A549 (cell line): ENCODE measurements around the gene LSG1. TPM values are rescaled to one million over a fixed set of nuclear protein-coding genes. Genes with fewer than 3 reads are reported as not detected.

Source experiments
- ATAC-seq, 2 experiments: fragments of 200-7000 bp in 1 of 2; fragments of >200 bp in 1 of 2; cut with Nextera tagmentation in 1 of 2; cut with Tn5 transposase in 1 of 2; 3 replicates each; pipeline versions ENCODE4 v1.8.0 to v1.9.1; 2018 to 2020; ENCODE audit warnings: mild to moderate bottlenecking in 1 of 2, moderate library complexity in 1 of 2
- CTCF ChIA-PET: fragments of 300-600 bp; sonication (Branson Sonifier 250); formaldehyde crosslinking; extraction: SDS; loops from one replicate; lab custom pipeline; 2021; ENCODE audit warnings: antibody characterized with exemption, inconsistent platforms; lab: Yijun Ruan, JAX
- POLR2A ChIA-PET: fragments of 350-600 bp; formaldehyde crosslinking; extraction: SDS; loops from one replicate; lab custom pipeline; 2021; ENCODE audit warnings: antibody characterized with exemption, inconsistent platforms; lab: Yijun Ruan, JAX
- DNase-seq, 2 experiments: peaks; one replicate each; pipeline versions ENCODE4 v3.0.0 to v3.0.0-alpha.2; 2011 to 2016; ENCODE audit warnings: low read depth in 1 of 2, low spot score in 1 of 2
- FAIRE-seq: peaks from 2 replicates; lab custom pipeline; 2011; peaks lifted over from hg19 to GRCh38; lab: Jason Lieb, UNC
- H3K27ac ChIP-seq, 2 experiments: fragments of >200 bp; sonication (Bioruptor Twin); formaldehyde crosslinking; 3 replicates each; pipeline ENCODE4 v1.5.1; 2016 to 2017
- H3K4me1 ChIP-seq: fragments of >200 bp; sonication (Bioruptor Twin); formaldehyde crosslinking; 3 replicates; pipeline ENCODE4 v1.6.1; 2016
- H3K4me2 ChIP-seq: fragments of >200 bp; sonication (Bioruptor Twin); formaldehyde crosslinking; 3 replicates; pipeline ENCODE4 v1.6.1; 2016
- H3K4me3 ChIP-seq: fragments of >200 bp; sonication (Bioruptor Twin); formaldehyde crosslinking; 3 replicates; pipeline ENCODE4 v1.5.1; 2016
- H3K9me3 ChIP-seq: fragments of >200 bp; sonication (Bioruptor Twin); formaldehyde crosslinking; 3 replicates; pipeline ENCODE4 v1.6.1; 2016
- CHD4 ChIP-seq: fragments of 200-600 bp; sonication (generic); IDR thresholded peaks from 2 replicates; pipeline ENCODE4 v1.6.1; 2016; ENCODE audit warnings: antibody characterized with exemption, mild to moderate bottlenecking, borderline replicate concordance
- ELK1 ChIP-seq: fragments of 150-350 bp; IDR thresholded peaks from 2 replicates; pipeline ENCODE4 v1.6.1; 2014; ENCODE audit warnings: low read depth, mild to moderate bottlenecking, low read length
- FOSB ChIP-seq: fragments of 250-450 bp; sonication (Bioruptor Pico); IDR thresholded peaks from 2 replicates; pipeline ENCODE4 v1.5.0; 2020; ENCODE audit warnings: mild to moderate bottlenecking, moderate library complexity
- FOSL2 ChIP-seq, 2 experiments: fragments of 450-650 bp in 1 of 2; fragments of >200 bp in 1 of 2; sonication (Bioruptor Twin) in 1 of 2; formaldehyde crosslinking; IDR thresholded peaks; 2 replicates each; pipeline versions ENCODE4 v1.5.0 to v1.6.1; 2016 to 2020; ENCODE audit warnings: mild to moderate bottlenecking in 1 of 2, moderate library complexity in 1 of 2
- HOXB5 ChIP-seq: fragments of 250-450 bp; sonication (Bioruptor Pico); IDR thresholded peaks from 2 replicates; pipeline ENCODE4 v1.5.0; 2020; ENCODE audit warnings: mild to moderate bottlenecking, moderate library complexity
- JUN ChIP-seq, 2 experiments: fragments of >200 bp; sonication (Bioruptor Twin); formaldehyde crosslinking; IDR thresholded peaks; 2 replicates in 1 of 2; 3 replicates in 1 of 2; pipeline ENCODE4 v1.6.1; 2016 to 2017
- NFE2L2 ChIP-seq: fragments of 150-350 bp; conservative IDR thresholded peaks from 2 replicates; pipeline ENCODE4 v1.6.1; 2014; ENCODE audit warnings: low read length
- NR3C1 ChIP-seq: fragments of >200 bp; sonication (Bioruptor Twin); formaldehyde crosslinking; IDR thresholded peaks from 3 replicates; pipeline ENCODE4 v1.6.1; 2017
- POLR2AphosphoS2 ChIP-seq: conservative IDR thresholded peaks from 2 replicates; pipeline ENCODE4 v1.6.1; 2012; ENCODE audit warnings: low read length, improper control_type of control experiment, inconsistent platforms
- RAD21 ChIP-seq, 2 experiments: fragments of >200 bp in 1 of 2; sonication (Bioruptor Twin) in 1 of 2; formaldehyde crosslinking in 1 of 2; IDR thresholded peaks in 1 of 2; conservative IDR thresholded peaks in 1 of 2; 2 replicates in 1 of 2; 3 replicates in 1 of 2; pipeline ENCODE4 v1.6.1; 2012 to 2018; ENCODE audit warnings: inconsistent platforms in 1 of 2
- RARB ChIP-seq: fragments of 250-450 bp; sonication (Bioruptor Pico); IDR thresholded peaks from 2 replicates; pipeline ENCODE4 v1.8.0; 2021; ENCODE audit warnings: mild to moderate bottlenecking, moderate library complexity
- REST ChIP-seq: fragments of 200-600 bp; sonication (generic); IDR thresholded peaks from 2 replicates; pipeline ENCODE4 v1.6.1; 2016; ENCODE audit warnings: antibody characterized with exemption, mild to moderate bottlenecking, moderate library complexity
- RNF2 ChIP-seq: fragments of 200-600 bp; sonication (generic); IDR thresholded peaks from 2 replicates; pipeline ENCODE4 v1.6.1; 2016; ENCODE audit warnings: low read depth, mild to moderate bottlenecking, antibody characterized with exemption, moderate library complexity, borderline replicate concordance
- SMC3 ChIP-seq: fragments of >200 bp; sonication (Bioruptor Twin); formaldehyde crosslinking; IDR thresholded peaks from 3 replicates; pipeline ENCODE4 v1.6.1; 2018; ENCODE audit warnings: inconsistent platforms
- SREBF2 ChIP-seq: fragments of 450-650 bp; IDR thresholded peaks from 2 replicates; pipeline ENCODE4 v1.6.1; 2014; ENCODE audit warnings: mild to moderate bottlenecking, moderate library complexity
- WGBS: methylation state at CpG from one replicate; pipeline ENCODE4 v1.1.6; 2017; ENCODE audit errors: missing lambda C conversion rate; 5-methylcytosine and 5-hydroxymethylcytosine counted together
- polyA plus RNA-seq, 4 experiments: library from polyadenylated mRNA; depleted of rRNA in 3 of 4; stranded (reverse); fragments of >200 nt; fragmentation: RNase III in 1 of 4; extraction: RNeasy Plus Mini Kit Qiagen cat#74134 plus additional on column Dnase treatment in 1 of 4; gene quantifications; 2 replicates in 3 of 4; 3 replicates in 1 of 4; pipeline ENCODE4 v1.2.3, GENCODE V29; 2011 to 2017
- TF ChIP-seq, protein P1 (sequence below): IDR thresholded peaks from 2 replicates; pipeline ENCODE4 v1.6.1; 2012; ENCODE audit warnings: low read depth, borderline replicate concordance

Gene LSG1
- polyA plus RNA-seq, 2 of the 4 experiments (the other 2 are of a cell fraction) = 37.4 to 70.3 TPM

- 94% methylated on average over 3 of the region's 3 CpGs for WGBS
- Histone ChIP-seq H3K4me3 (no peak overlapping the region), H3K27ac (no peak overlapping the region), H3K4me2 (no peak overlapping the region), H3K4me1 (no peaks in the 10 kb centered on the region), H3K9me3 (no peaks in the 10 kb centered on the region)
- POLR2A ChIA-PET = no interaction called here
- FAIRE-seq = no peak
- no peak for TF ChIP-seq CHD4
- TF ChIP-seq FOSB = no peak
- no peak for TF ChIP-seq REST
- TF ChIP-seq RNF2 = no peak
- TF ChIP-seq NR3C1 = no peak
- no peak for TF ChIP-seq FOSL2 (IDR thresholded peaks at IDR 0.05)
- TF ChIP-seq FOSL2 (CRISPR knock-in tag; IDR thresholded peaks at IDR 0.05) = no peak
- no peak for TF ChIP-seq POLR2AphosphoS2
- TF ChIP-seq SMC3 = no peak
- no peak for TF ChIP-seq JUN (IDR thresholded peaks at IDR 0.05)
- no peak for TF ChIP-seq SREBF2
- TF ChIP-seq ELK1 = no peak
- TF ChIP-seq RAD21 (conservative IDR thresholded peaks at IDR 0.05 in 1 of 2, IDR thresholded peaks at IDR 0.05 in 1 of 2) = no peak
- CTCF ChIA-PET = interaction anchor here (1.1 kb wide), 1 partner anchor 314 kb away, joined by 3 read pairs; no protein-coding TSS in a partner anchor
- no peak for DNase-seq
- no peak for ATAC-seq
Observed at GRCh38 chr3:194647747-194648146, 24.2 kb downstream of the LSG1 start.

DNA sequence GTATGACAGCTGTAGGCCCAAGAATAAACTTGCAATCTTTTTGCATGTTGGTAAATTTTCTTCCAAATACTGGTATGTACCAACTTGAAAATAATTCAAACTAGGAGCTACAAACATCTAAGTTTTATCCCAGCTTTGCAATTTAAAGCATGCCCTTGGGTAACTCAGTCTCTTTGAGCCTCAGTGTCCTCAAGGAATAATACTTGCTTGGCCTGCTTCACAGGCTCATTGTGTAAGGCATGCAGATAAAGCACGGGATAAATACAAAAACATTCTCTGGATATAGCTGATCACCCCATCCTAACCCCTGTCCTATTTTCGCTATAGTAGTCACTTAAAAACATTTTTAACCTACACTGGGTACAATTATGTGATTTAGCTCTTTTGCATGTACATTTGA is 29.2 kb downstream of the LSG1 start:
- no peaks in the 10 kb centered on the region for H3K9me3 ChIP-seq
- TF ChIP-seq NFE2L2 (no peak), NR3C1 (no peak), HOXB5 (no peak), CHD4 (no peak), REST (no peak), RARB (no peak)
- TF ChIP-seq, protein P1, sequence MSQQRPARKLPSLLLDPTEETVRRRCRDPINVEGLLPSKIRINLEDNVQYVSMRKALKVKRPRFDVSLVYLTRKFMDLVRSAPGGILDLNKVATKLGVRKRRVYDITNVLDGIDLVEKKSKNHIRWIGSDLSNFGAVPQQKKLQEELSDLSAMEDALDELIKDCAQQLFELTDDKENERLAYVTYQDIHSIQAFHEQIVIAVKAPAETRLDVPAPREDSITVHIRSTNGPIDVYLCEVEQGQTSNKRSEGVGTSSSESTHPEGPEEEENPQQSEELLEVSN = no peak
- TF ChIP-seq, all 56 proteins: peak for 0
- no peak overlapping the region for H3K4me2 ChIP-seq
- DNase-seq (no peak), ATAC-seq (no peak), FAIRE-seq (no peak)
- no peak overlapping the region for H3K27ac ChIP-seq
- POLR2A ChIA-PET = no interaction called here
- CTCF ChIA-PET = interaction anchor here (0.6 to 1.9 kb wide), 3 partner anchors 10 to 585 kb away, joined by 3 to 11 read pairs (median 6); partner anchors contain the start of gene TMEM44
- 93% methylated on average over 2 of the region's 2 CpGs for WGBS
- no peaks in the 10 kb centered on the region for H3K4me1 ChIP-seq
- H3K4me3 ChIP-seq = no peak overlapping the region
